ENCODE results near the gene TMCC2. TPM values are rescaled to one million over a fixed set of nuclear protein-coding genes. Genes with fewer than 3 reads are reported as not detected.

The TMCC2 gene
- total RNA-seq, result 1.1 and 3.2 TPM in 2 replicates

GRCh38 chr1:205227584-205228013, at the start of gene TMCC2:
TMCC2 (plus strand) TSS chr1:205227946; CDS start chr1:205228565, 619 bp downstream.

DNA sequence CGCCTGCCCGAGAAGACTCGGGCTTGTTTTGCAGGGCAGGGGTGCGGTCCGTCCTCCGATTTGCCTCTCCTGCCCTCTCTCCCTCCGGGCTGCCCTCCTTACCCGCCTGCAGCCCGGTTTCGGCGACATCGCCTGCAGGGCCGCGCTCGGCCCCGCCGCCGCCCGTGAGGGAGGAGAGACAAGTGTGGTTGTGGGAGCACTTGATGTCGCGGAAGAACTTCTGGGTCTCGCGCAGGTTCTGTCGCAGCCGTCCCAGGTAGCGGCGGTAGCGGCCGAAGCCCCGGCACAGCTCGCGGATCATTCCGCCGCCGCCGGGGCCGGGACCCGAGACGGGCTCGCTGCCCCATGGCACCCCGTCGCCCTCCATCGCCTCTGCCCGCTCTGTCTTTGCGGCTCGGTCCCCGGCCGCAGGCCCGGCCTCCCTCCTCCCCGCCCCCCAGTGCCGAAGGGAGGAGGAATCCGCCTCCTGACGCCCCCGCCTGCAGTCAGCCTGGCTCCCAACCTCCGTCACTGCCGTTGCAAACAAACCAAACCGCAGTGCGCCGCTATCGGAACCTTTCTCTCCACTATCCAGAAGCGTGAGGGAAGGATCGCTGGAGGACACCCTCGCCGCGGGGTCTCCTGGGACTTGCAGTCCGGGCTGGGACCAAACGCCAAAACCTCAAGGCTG, 16.4 kb upstream of the TMCC2 start, which contains the start of gene DSTYK:
Gene DSTYK, minus strand, starts transcription at position 534 of the 670 bp plus-strand sequence. Its CDS starts 167 bp downstream, at position 367.

GRCh38 chr1:205321162-205321958, 93.6 kb downstream of the TMCC2 start, which contains the start of gene NUAK2:
NUAK2 (minus strand) TSS chr1:205321745; CDS start chr1:205321628, 117 bp downstream.

Other genes with a start within 250 kb of the TMCC2 start
- gene CNTN2, start 184.7 kb upstream of the TMCC2 start, total RNA-seq, result not detected in 2 replicates
- gene TMEM81, start 143.5 kb upstream of the TMCC2 start, total RNA-seq, result 0.29 and 3.2 TPM in 2 replicates
- 12.2 and 13.5 TPM in 2 replicates for gene RBBP5, start 106.0 kb upstream of the TMCC2 start, total RNA-seq
- gene DSTYK, start 16.2 kb upstream of the TMCC2 start, total RNA-seq, result 8.4 and 10.6 TPM in 2 replicates
- 7.2 and 7.8 TPM in 2 replicates for gene NUAK2, start 93.8 kb downstream of the TMCC2 start, total RNA-seq
- not detected in 2 replicates for gene KLHDC8A, start 129.0 kb downstream of the TMCC2 start, total RNA-seq
- not detected in 2 replicates for gene LEMD1, start 194.1 kb downstream of the TMCC2 start, total RNA-seq
- gene BLACAT1, start 228.1 kb downstream of the TMCC2 start, total RNA-seq, result not detected in 2 replicates

Measured in myometrial cell (primary cell).